Upper lobe of left lung (tissue), 4 donors: Measurements from ENCODE around the gene CHAC1.

Experiments
- POLR2A ChIP-seq, 4 donors: fragments of 450-650 bp; IDR thresholded peaks; one replicate each; pipeline ENCODE4 v1.5.1; 2016 to 2017; ENCODE audit warnings: antibody characterized with exemption in 4 of 4, mild to moderate bottlenecking in 2 of 4
- POLR2AphosphoS5 ChIP-seq, 2 donors: sonication (generic); formaldehyde crosslinking; IDR thresholded peaks; one replicate each; pipeline ENCODE4 v1.5.1; 2017; ENCODE audit warnings: antibody characterized with exemption in 2 of 2
- TF ChIP-seq, protein P1 (sequence below), 6 experiments: fragments of 450-650 bp in 4 of 6; fragments of 200-600 bp in 2 of 6; sonication (generic) in 2 of 6; IDR thresholded peaks; one replicate each; pipeline ENCODE4 v1.5.1; 2016 to 2019; ENCODE audit warnings: antibody characterized with exemption in 6 of 6

DNA sequence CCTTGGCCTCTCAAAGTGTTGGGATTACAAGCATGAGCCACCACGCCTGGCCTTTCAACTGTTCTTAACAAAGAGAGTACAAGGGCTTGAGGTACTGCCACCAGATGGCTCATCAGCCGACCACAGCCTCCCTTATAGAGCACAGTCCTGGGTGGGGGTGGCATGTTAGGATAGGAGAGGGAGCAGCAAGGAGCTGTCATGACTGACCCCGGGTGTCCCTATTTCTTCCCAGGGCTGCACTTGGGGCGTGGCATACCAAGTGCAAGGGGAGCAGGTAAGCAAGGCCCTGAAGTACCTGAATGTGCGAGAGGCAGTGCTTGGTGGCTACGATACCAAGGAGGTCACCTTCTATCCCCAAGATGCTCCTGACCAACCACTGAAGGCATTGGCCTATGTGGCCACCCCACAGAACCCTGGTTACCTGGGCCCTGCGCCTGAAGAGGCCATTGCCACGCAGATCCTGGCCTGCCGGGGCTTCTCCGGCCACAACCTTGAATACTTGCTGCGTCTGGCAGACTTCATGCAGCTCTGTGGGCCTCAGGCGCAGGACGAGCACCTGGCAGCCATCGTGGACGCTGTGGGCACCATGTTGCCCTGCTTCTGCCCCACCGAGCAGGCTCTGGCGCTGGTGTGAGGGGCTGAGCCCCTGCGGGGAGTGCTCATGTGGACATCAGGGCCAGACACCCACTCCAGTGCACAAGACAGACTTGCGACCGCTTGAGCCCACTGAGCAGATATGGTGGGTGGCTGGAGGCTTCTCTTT, 2.1 kb downstream of the CHAC1 start:
- TF ChIP-seq, protein P1, sequence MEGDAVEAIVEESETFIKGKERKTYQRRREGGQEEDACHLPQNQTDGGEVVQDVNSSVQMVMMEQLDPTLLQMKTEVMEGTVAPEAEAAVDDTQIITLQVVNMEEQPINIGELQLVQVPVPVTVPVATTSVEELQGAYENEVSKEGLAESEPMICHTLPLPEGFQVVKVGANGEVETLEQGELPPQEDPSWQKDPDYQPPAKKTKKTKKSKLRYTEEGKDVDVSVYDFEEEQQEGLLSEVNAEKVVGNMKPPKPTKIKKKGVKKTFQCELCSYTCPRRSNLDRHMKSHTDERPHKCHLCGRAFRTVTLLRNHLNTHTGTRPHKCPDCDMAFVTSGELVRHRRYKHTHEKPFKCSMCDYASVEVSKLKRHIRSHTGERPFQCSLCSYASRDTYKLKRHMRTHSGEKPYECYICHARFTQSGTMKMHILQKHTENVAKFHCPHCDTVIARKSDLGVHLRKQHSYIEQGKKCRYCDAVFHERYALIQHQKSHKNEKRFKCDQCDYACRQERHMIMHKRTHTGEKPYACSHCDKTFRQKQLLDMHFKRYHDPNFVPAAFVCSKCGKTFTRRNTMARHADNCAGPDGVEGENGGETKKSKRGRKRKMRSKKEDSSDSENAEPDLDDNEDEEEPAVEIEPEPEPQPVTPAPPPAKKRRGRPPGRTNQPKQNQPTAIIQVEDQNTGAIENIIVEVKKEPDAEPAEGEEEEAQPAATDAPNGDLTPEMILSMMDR (IDR thresholded peaks at IDR 0.05) = no peak
- TF ChIP-seq POLR2A (IDR thresholded peaks at IDR 0.05) = no peak
- TF ChIP-seq POLR2AphosphoS5 (IDR thresholded peaks at IDR 0.05) = no peak
